Pancreas (tissue), 10 donors: ENCODE data around the gene CNMD. TPM values are rescaled to one million over a fixed set of nuclear protein-coding genes. Genes with fewer than 3 reads are reported as not detected.
A peak's percentile ranks its signal among the peaks of the same experiment; 100 is the strongest.

ENCODE experiments used
- ATAC-seq, 4 donors: fragments of 200-7000 bp; cut with Tn5 transposase; one replicate each; pipeline versions ENCODE4 v1.8.0 to v1.9.1; 2020; ENCODE audit warnings: mild to moderate bottlenecking in 4 of 4, moderate library complexity in 4 of 4
- DNase-seq, 6 donors: peaks; one replicate each; pipeline ENCODE4 v3.0.0-alpha.2; 2020
- FAIRE-seq: peaks from 2 replicates; lab custom pipeline; 2012; peaks lifted over from hg19 to GRCh38; lab: Jason Lieb, UNC
- H3K27ac ChIP-seq, 4 donors: fragments of 200-600 bp; sonication (generic); 1 replicate in 3 of 4; 2 replicates in 1 of 4; pipeline versions ENCODE4 v1.5.0 to v1.8.0; 2020
- H3K27me3 ChIP-seq, 4 donors: fragments of 200-600 bp; one replicate each; pipeline ENCODE4 v1.8.0; 2021
- H3K36me3 ChIP-seq, 3 donors: fragments of 200-600 bp; sonication (generic) in 1 of 3; one replicate each; pipeline versions ENCODE4 v1.5.0 to v1.8.0; 2020 to 2021
- H3K4me1 ChIP-seq, 3 donors: fragments of 200-600 bp; one replicate each; pipeline ENCODE4 v1.8.0; 2021
- H3K4me3 ChIP-seq, 4 donors: fragments of 200-600 bp; sonication (generic) in 2 of 4; one replicate each; pipeline versions ENCODE4 v1.5.0 to v1.8.0; 2020 to 2021
- H3K9me3 ChIP-seq, 4 donors: fragments of 200-600 bp; one replicate each; pipeline ENCODE4 v1.8.0; 2021
- CTCF ChIP-seq, 4 donors: fragments of 200-600 bp; sonication (generic) in 3 of 4; IDR thresholded peaks; one replicate each; pipeline versions ENCODE4 v1.5.0 to v1.8.0; 2021; ENCODE audit warnings: antibody characterized with exemption in 4 of 4
- WGBS, 2 donors: extraction: QIAGEN DNeasy Blood & Tissue Kit; methylation state at CpG; one replicate each; pipeline ENCODE4 v1.1.7; 2013; 5-methylcytosine and 5-hydroxymethylcytosine counted together
- intact Hi-C, 3 donors: fragments of 100-400 bp; cut with DNase I; formaldehyde crosslinking; loops; one replicate each; pipeline versions ENCODE4 v1.11.1 to v1.14.2; 2022
- polyA plus RNA-seq, 2 donors: library from polyadenylated mRNA; stranded (reverse); fragments of 200-250 nt; gene quantifications; one replicate each; pipeline ENCODE4 v1.2.3, GENCODE V29; 2013
- total RNA-seq, 6 donors: library from RNA; stranded (reverse); fragmentation: NEBNext Ultra II Directional in 4 of 6; extraction: Animal tissue kit (Norgen Biotek cat#: 25700) in 4 of 6; gene quantifications; one replicate each; pipeline versions ENCODE4 v1.2.1 to v1.2.4, GENCODE V29; 2021 to 2023
- donor health status: healthy with polysubstance abuse.
- donor health status: DM: no; HTN: no; CAD: no; lungs with moderate emphysema.
- donor health status: DM: no; HTN: no; CAD: no.
- donor health status: control.
- donor health status: control.
- donor health status: Bipolar disorder and iron deficiency.
- donor health status: DM: yes; HTN: yes; CAD: no.
- donor health status: DM: no; HTN: no; CAD: no.
- donor health status: DM: no; HTN: no; CAD: no.
- donor health status: DM: yes; HTN: yes; CAD: no.

CNMD gene
- total and polyA plus RNA-seq, 8 donors = 0.19 to 3.7 (median 0.30) TPM; not detected in 2

DNA sequence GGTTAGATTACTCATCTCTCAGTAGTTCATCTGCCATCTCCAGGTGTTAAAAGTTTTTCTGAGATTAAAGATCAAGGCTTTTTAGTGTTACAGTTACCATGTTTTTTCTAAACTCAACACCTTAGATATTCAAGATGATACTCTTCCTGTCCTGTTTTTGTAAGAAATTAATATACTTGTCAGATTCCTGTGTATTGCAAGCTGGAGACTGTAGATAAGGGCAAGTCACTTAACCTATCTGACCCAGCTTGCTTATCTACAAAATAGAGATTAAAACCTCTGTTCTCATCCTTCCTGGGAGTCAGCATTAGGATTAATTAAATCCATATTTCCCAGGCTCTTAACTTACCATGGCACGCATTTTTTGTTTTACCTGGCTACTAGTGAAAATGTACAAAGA is 61.8 kb downstream of the CNMD start:
- Histone ChIP-seq H3K36me3 (peaks cover 6 to 27% (median 9%) of the 10 kb centered on the region in 3 donors), H3K27ac (no peak overlapping the region), H3K4me1 (peaks cover 0 to 5% (median 0%) of the 10 kb centered on the region in 3 donors), H3K27me3 (no peaks in the 10 kb centered on the region), H3K4me3 (no peak overlapping the region), H3K9me3 (no peaks in the 10 kb centered on the region)
- TF ChIP-seq CTCF (IDR thresholded peaks at IDR 0.05) = no peak
- FAIRE-seq (no peak), DNase-seq (no peak), ATAC-seq (no peak)
- intact Hi-C loops = no loop called here
- WGBS, 2 donors = 63 to 67% methylated on average over 1 of the region's 1 CpG

GRCh38 chr13:52673465-52673864 is 66.2 kb downstream of the CNMD start:
- no peak for FAIRE-seq
- 88 to 91% methylated on average over 1 of the region's 1 CpG for WGBS, 2 donors
- peaks cover 0 to 13% (median 0%) of the 10 kb centered on the region in 3 donors for H3K36me3 ChIP-seq

DNA sequence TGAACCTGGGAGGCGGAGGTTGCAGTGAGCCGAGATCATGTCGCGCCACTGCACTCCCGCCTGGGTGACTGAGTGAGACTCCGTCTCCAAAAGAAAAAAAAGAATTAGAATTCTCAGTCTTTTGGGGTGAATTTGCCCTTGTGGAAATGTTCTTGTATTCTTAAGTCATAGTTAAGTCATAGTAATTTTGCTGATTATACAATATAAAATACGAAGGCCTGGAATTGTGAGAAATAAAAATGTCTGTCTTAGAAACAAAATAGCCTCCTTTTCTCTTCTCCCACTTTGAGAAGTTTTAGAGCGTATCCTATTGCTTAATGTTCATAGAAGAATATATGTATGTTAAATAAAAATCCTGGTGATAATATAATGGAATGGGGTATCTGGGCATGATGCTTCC is 68.9 kb downstream of the CNMD start:
- DNase-seq = no peak
- Histone ChIP-seq H3K36me3 (peaks cover 0 to 33% (median 7%) of the 10 kb centered on the region in 3 donors), H3K4me3 (no peak overlapping the region), H3K4me1 (peaks cover 0 to 5% (median 0%) of the 10 kb centered on the region in 3 donors), H3K27ac (no peak overlapping the region), H3K9me3 (no peaks in the 10 kb centered on the region), H3K27me3 (no peaks in the 10 kb centered on the region)
- intact Hi-C loops = no loop called here
- TF ChIP-seq CTCF (IDR thresholded peaks at IDR 0.05) = no peak
- no peak for FAIRE-seq
- WGBS, 2 donors = 97% methylated on average over 8 of the region's 8 CpGs
- ATAC-seq = no peak

More at GRCh38 chr13:52673465-52673864, 66.2 kb downstream of the CNMD start:
- intact Hi-C loops = no loop called here
- ATAC-seq (no peak), DNase-seq (no peak)
- Histone ChIP-seq H3K27ac (no peak overlapping the region), H3K4me1 (peaks cover 0 to 5% (median 0%) of the 10 kb centered on the region in 3 donors), H3K9me3 (no peaks in the 10 kb centered on the region), H3K4me3 (no peak overlapping the region), H3K27me3 (no peaks in the 10 kb centered on the region)
- TF ChIP-seq CTCF (IDR thresholded peaks at IDR 0.05) = no peak

DNA sequence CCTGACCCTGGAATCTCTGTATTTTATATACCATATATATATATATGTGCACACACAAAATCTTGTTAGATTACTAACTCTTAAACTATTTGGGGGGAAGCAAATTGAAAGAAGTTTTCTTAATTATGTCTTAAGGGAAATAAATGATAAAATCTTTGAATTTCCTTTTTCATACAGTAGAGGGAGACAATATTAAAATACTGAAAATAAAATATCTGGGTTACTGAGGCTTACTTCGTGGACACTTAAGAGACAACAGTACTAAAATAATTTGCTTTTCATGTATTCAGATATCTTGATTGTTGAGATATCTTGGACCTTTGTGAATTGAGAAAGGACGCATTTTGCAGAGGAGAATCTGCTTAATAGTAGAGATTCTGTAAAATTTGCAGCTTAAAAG is 69.9 kb downstream of the CNMD start:
- Histone ChIP-seq H3K36me3 (peaks cover 0 to 41% (median 7%) of the 10 kb centered on the region in 3 donors), H3K4me1 (peaks cover 0 to 5% (median 0%) of the 10 kb centered on the region in 3 donors), H3K4me3 (no peak overlapping the region), H3K27ac (no peak overlapping the region), H3K9me3 (no peaks in the 10 kb centered on the region), H3K27me3 (no peaks in the 10 kb centered on the region)
- peak; percentile 32 for FAIRE-seq
- no peak for TF ChIP-seq CTCF (IDR thresholded peaks at IDR 0.05)
- 87 to 89% methylated on average over 2 of the region's 2 CpGs for WGBS, 2 donors
- no peak for DNase-seq
- intact Hi-C loops = no loop called here
- ATAC-seq = no peak

GRCh38 chr13:52665325-52665724 is 74.3 kb downstream of the CNMD start:
- H3K9me3 ChIP-seq = no peaks in the 10 kb centered on the region
- no peak for TF ChIP-seq CTCF (IDR thresholded peaks at IDR 0.05)
- intact Hi-C loops = no loop called here
- peaks cover 0 to 53% (median 7%) of the 10 kb centered on the region in 3 donors for H3K36me3 ChIP-seq
- H3K4me3 ChIP-seq = no peak overlapping the region
- ATAC-seq (peak in 2 of 4 donors; percentile 36 to 40), DNase-seq (no peak), FAIRE-seq (peak; percentile 47)
- H3K27ac ChIP-seq = no peak overlapping the region
- no peaks in the 10 kb centered on the region for H3K27me3 ChIP-seq
- no peaks in the 10 kb centered on the region for H3K4me1 ChIP-seq
